GM18498 (cell line): ENCODE results near the gene STIM2.
"Not testable (repeated sequence)": the region's sequence is repeated elsewhere in the genome, so short reads cannot be mapped to it uniquely, and the experiment has no call there.

Experiments
- ATAC-seq: cut with Tn5 transposase; IDR thresholded peaks from one replicate; pipeline ENCODE4 v1.9.1; 2021; ENCODE audit warnings: mild to moderate bottlenecking, moderate library complexity; ENCODE audit not compliant: unreplicated experiment

Gene STIM2

GRCh38 chr4:26860157-26860921 is at the start of gene STIM2:
TSS of gene STIM2 (plus strand) at chr4:26860841.
- peak; percentile 64 for ATAC-seq

GRCh38 chr4:26811571-26811970 is 49.1 kb upstream of the STIM2 start:
- not testable (repeated sequence) for ATAC-seq

GRCh38 chr4:26812049-26812714 is 48.5 kb upstream of the STIM2 start:
- no peak for ATAC-seq

- ATAC-seq, result no peak
Observed at GRCh38 chr4:26813698-26814097, 46.9 kb upstream of the STIM2 start.

- no peak for ATAC-seq
Observed at GRCh38 chr4:26815199-26815598, 45.4 kb upstream of the STIM2 start.

- ATAC-seq, result no peak
Observed at GRCh38 chr4:26815706-26816105, 44.9 kb upstream of the STIM2 start.

- no peak for ATAC-seq
Observed at GRCh38 chr4:26819026-26819425, 41.6 kb upstream of the STIM2 start.

GRCh38 chr4:26819478-26820095 is 41.1 kb upstream of the STIM2 start:
- no peak for ATAC-seq

GRCh38 chr4:26820346-26820745 is 40.3 kb upstream of the STIM2 start:
- ATAC-seq, result no peak

GRCh38 chr4:26821031-26821430 is 39.6 kb upstream of the STIM2 start:
- no peak for ATAC-seq

- no peak for ATAC-seq
Observed at GRCh38 chr4:26821677-26822503, 38.8 kb upstream of the STIM2 start.

- peak; percentile 60 for ATAC-seq
Observed at GRCh38 chr4:26822546-26822945, 38.1 kb upstream of the STIM2 start.

- ATAC-seq, result not testable (repeated sequence)
Observed at GRCh38 chr4:26822974-26823373, 37.7 kb upstream of the STIM2 start.

- no peak for ATAC-seq
Observed at GRCh38 chr4:26823583-26823982, 37.1 kb upstream of the STIM2 start.

GRCh38 chr4:26824667-26825066 is 36.0 kb upstream of the STIM2 start:
- ATAC-seq, result no peak

GRCh38 chr4:26826721-26827120 is 33.9 kb upstream of the STIM2 start:
- ATAC-seq, result peak; percentile 86

GRCh38 chr4:26827336-26827735 is 33.3 kb upstream of the STIM2 start:
- ATAC-seq, result not testable (repeated sequence)

- ATAC-seq, result no peak
Observed at GRCh38 chr4:26827798-26828197, 32.8 kb upstream of the STIM2 start.

GRCh38 chr4:26829018-26829417 is 31.6 kb upstream of the STIM2 start:
- ATAC-seq, result no peak

GRCh38 chr4:26830033-26830432 is 30.6 kb upstream of the STIM2 start:
- ATAC-seq, result no peak

GRCh38 chr4:26830701-26831100 is 29.9 kb upstream of the STIM2 start:
- ATAC-seq, result no peak
